ENCODE results near the gene PRSS16.

- TF ChIP-seq CTCF (IDR thresholded peaks at IDR 0.05) = no peak
- no peak for TF ChIP-seq POLR2A (IDR thresholded peaks at IDR 0.05)
- no peak for TF ChIP-seq POLR2AphosphoS5 (IDR thresholded peaks at IDR 0.05)
Observed at GRCh38 chr6:27290065-27290849, 42.8 kb downstream of the PRSS16 start.

All from prostate gland (tissue), 2 donors.